Colon (tissue), 2 donors: Measurements from ENCODE around the gene PRRG1.
"Not testable (repeated sequence)": the region's sequence is repeated elsewhere in the genome, so short reads cannot be mapped to it uniquely, and the experiment has no call there.

Source experiments
- FAIRE-seq: peaks from 2 replicates; lab custom pipeline; 2012; peaks lifted over from hg19 to GRCh38; lab: Jason Lieb, UNC
- donor health status: control.
- donor health status: control.

PRRG1 gene

GRCh38 chrX:37378830-37379229 is 29.7 kb downstream of the PRRG1 start:
- no peak for FAIRE-seq

GRCh38 chrX:37380256-37380655 is 31.1 kb downstream of the PRRG1 start:
- FAIRE-seq, result no peak

GRCh38 chrX:37380924-37381323 is 31.8 kb downstream of the PRRG1 start:
- FAIRE-seq, result peak; percentile 78

GRCh38 chrX:37383313-37383712 is 34.1 kb downstream of the PRRG1 start:
- peak; percentile 28 for FAIRE-seq

GRCh38 chrX:37388413-37388812 is 39.2 kb downstream of the PRRG1 start:
- no peak for FAIRE-seq

- FAIRE-seq, result no peak
Observed at GRCh38 chrX:37405956-37406355, 56.8 kb downstream of the PRRG1 start.

GRCh38 chrX:37407736-37408135 is 58.6 kb downstream of the PRRG1 start:
- no peak for FAIRE-seq

GRCh38 chrX:37409278-37409677 is 60.1 kb downstream of the PRRG1 start:
- no peak for FAIRE-seq

- FAIRE-seq, result no peak
Observed at GRCh38 chrX:37420185-37420584, 71.0 kb downstream of the PRRG1 start.

- no peak for FAIRE-seq
Observed at GRCh38 chrX:37420756-37421155, 71.6 kb downstream of the PRRG1 start.

GRCh38 chrX:37424000-37424429 is 74.9 kb downstream of the PRRG1 start:
- no peak for FAIRE-seq

GRCh38 chrX:37425370-37425769 is 76.2 kb downstream of the PRRG1 start:
- FAIRE-seq, result no peak

GRCh38 chrX:37428962-37429361 is 79.8 kb downstream of the PRRG1 start:
- not testable (repeated sequence) for FAIRE-seq

GRCh38 chrX:37434362-37434761 is 85.2 kb downstream of the PRRG1 start:
- FAIRE-seq, result no peak

GRCh38 chrX:37437160-37437559 is 88.0 kb downstream of the PRRG1 start:
- FAIRE-seq, result no peak

- no peak for FAIRE-seq
Observed at GRCh38 chrX:37441377-37441776, 92.2 kb downstream of the PRRG1 start.

GRCh38 chrX:37445182-37445581 is 96.0 kb downstream of the PRRG1 start:
- FAIRE-seq, result no peak

GRCh38 chrX:37453821-37454220 is 104.7 kb downstream of the PRRG1 start:
- FAIRE-seq, result no peak

- peak; percentile 87 for FAIRE-seq
Observed at GRCh38 chrX:37454537-37455285, 105.5 kb downstream of the PRRG1 start.

GRCh38 chrX:37455381-37455780 is 106.2 kb downstream of the PRRG1 start:
- FAIRE-seq, result no peak

GRCh38 chrX:37460285-37460684 is 111.1 kb downstream of the PRRG1 start:
- FAIRE-seq, result not testable (repeated sequence)

- no peak for FAIRE-seq
Observed at GRCh38 chrX:37462346-37462745, 113.2 kb downstream of the PRRG1 start.

- FAIRE-seq, result no peak
Observed at GRCh38 chrX:37468124-37468739, 119.1 kb downstream of the PRRG1 start.

- FAIRE-seq, result no peak
Observed at GRCh38 chrX:37470711-37471110, 121.5 kb downstream of the PRRG1 start.
